PC-3 (cell line): Measurements from ENCODE around the gene TMEM45A. TPM values are rescaled to one million over a fixed set of nuclear protein-coding genes. Genes with fewer than 3 reads are reported as not detected.

Experiments
- ATAC-seq: fragments of 200-7000 bp; cut with Tn5 transposase; 2 replicates; pipeline ENCODE4 v1.9.1; 2020; ENCODE audit warnings: mild to moderate bottlenecking, moderate library complexity
- BruUV-seq: library from RNA; stranded (reverse); fragments of 400-500 nt; replicated peaks from 2 replicates; lab custom pipeline; 2021; lab: Mats Ljungman, UMichigan
- CTCF ChIA-PET: fragments of 300-600 bp; sonication (Branson Sonifier 250); formaldehyde crosslinking; loops from one replicate; lab custom pipeline; 2022; ENCODE audit warnings: antibody characterized with exemption; lab: Charles Lee
- POLR2A ChIA-PET: fragments of 300-600 bp; sonication (Branson Sonifier 250); formaldehyde crosslinking; loops from one replicate; lab custom pipeline; 2022; ENCODE audit warnings: antibody characterized with exemption; ENCODE audit not compliant: unreplicated experiment; lab: Charles Lee
- DNase-seq: peaks from one replicate; pipeline ENCODE4 v3.0.0-alpha.2; 2015
- H2AFZ ChIP-seq: fragments of 300-600 bp; sonication (generic); 2 replicates; pipeline ENCODE4 v1.6.0; 2016; ENCODE audit warnings: antibody characterized with exemption, low read length
- H3F3A ChIP-seq: fragments of 300-600 bp; sonication (generic); one replicate; pipeline ENCODE4 v1.6.0; 2017; ENCODE audit warnings: antibody characterized with exemption, low read length, control low read depth, mild to moderate bottlenecking; ENCODE audit not compliant: unreplicated experiment
- H3K27ac ChIP-seq: fragments of 300-600 bp; sonication (generic); 2 replicates; pipeline ENCODE4 v1.5.1; 2016; ENCODE audit warnings: mild to moderate bottlenecking, low read length
- H3K27me3 ChIP-seq: fragments of 300-600 bp; sonication (generic); 2 replicates; pipeline ENCODE4 v1.6.1; 2016; ENCODE audit warnings: low read length, mixed read lengths
- H3K36me3 ChIP-seq: fragments of 300-600 bp; sonication (generic); 2 replicates; pipeline ENCODE4 v1.6.1; 2016; ENCODE audit warnings: low read depth, mixed run types, low read length, mixed read lengths
- H3K4me1 ChIP-seq: fragments of 300-600 bp; sonication (generic); 2 replicates; pipeline ENCODE4 v1.5.1; 2016; ENCODE audit warnings: low read length; ENCODE audit not compliant: insufficient read depth
- H3K4me2 ChIP-seq: fragments of 300-600 bp; sonication (generic); 2 replicates; pipeline ENCODE4 v1.6.0; 2016; ENCODE audit warnings: low read length
- H3K4me3 ChIP-seq: fragments of 300-600 bp; sonication (generic); 2 replicates; pipeline ENCODE4 v1.5.1; 2016; ENCODE audit warnings: mild to moderate bottlenecking, low read length, mixed read lengths
- H3K79me2 ChIP-seq: fragments of 300-600 bp; sonication (generic); 2 replicates; pipeline ENCODE4 v1.6.1; 2017; ENCODE audit warnings: low read length, mixed read lengths
- H3K9ac ChIP-seq: fragments of 300-600 bp; sonication (generic); 2 replicates; pipeline ENCODE4 v1.6.0; 2016; ENCODE audit warnings: mild to moderate bottlenecking, low read length
- H3K9me2 ChIP-seq: fragments of 300-600 bp; sonication (generic); replicated peaks from 2 replicates; pipeline ENCODE4 v1.6.1; 2016; ENCODE audit warnings: mixed run types, low read length, mixed read lengths
- H3K9me3 ChIP-seq: fragments of 300-600 bp; sonication (generic); 2 replicates; pipeline ENCODE4 v1.6.1; 2016; ENCODE audit warnings: low read length, mixed read lengths
- H4K20me1 ChIP-seq: fragments of 300-600 bp; sonication (generic); 2 replicates; pipeline ENCODE4 v1.6.1; 2016; ENCODE audit warnings: low read length, mixed read lengths
- EZH2 ChIP-seq: fragments of 300-600 bp; sonication (generic); IDR thresholded peaks from one replicate; pipeline ENCODE4 v1.6.1; 2017; ENCODE audit warnings: antibody characterized with exemption, mild to moderate bottlenecking, low read length; ENCODE audit not compliant: unreplicated experiment
- EZH2phosphoT487 ChIP-seq: fragments of 300-600 bp; sonication (generic); IDR thresholded peaks from 2 replicates; pipeline ENCODE4 v1.6.1; 2018; ENCODE audit warnings: mild to moderate bottlenecking, antibody characterized with exemption, low read length, borderline replicate concordance
- intact Hi-C: fragments of 100-400 bp; cut with micrococcal nuclease; formaldehyde crosslinking; loops from 2 replicates; pipeline ENCODE4 v1.9.0; 2023
- total RNA-seq: library from RNA; depleted of rRNA; stranded (reverse); fragments of >200 nt; gene quantifications from 2 replicates; pipeline ENCODE4 v1.2.3, GENCODE V29; 2014
- TF ChIP-seq, protein P1 (sequence below): fragments of 300-600 bp; sonication (generic); conservative IDR thresholded peaks from 2 replicates; pipeline ENCODE4 v1.5.1; 2017; ENCODE audit warnings: antibody characterized with exemption, low read depth, mild to moderate bottlenecking, low read length

TMEM45A gene
- total RNA-seq, 1 experiment from 2014 or later, result 7.6 TPM

DNA sequence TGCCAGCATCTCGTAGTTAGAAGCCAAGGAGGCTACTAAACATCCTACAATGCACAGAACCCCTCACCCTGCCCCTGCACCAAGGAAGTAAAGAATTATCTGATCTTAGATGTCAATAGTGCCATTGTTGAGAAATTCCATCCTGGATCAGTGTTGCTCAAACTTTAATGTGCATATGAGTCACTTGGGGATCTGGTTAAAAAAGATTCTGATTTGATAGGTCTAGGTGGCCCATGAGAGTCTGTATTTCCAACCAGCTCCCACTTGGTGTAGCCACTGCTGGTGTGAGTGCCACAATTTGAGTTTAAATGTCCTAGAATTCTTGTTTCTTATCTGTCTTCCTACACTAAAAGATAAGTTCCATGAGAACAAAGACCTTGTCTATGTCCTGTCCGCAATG is 43.7 kb downstream of the TMEM45A start:
- peak overlapping the region; percentile 29 for H3K4me2 ChIP-seq
- DNase-seq, result peak; percentile 87
- BruUV-seq, result no TSS peak
- H3K27me3 ChIP-seq, result no peaks in the 10 kb centered on the region
- H3K4me1 ChIP-seq, result peaks cover 40% of the 10 kb centered on the region
- ATAC-seq, result peak; percentile 87
- no peak for TF ChIP-seq EZH2phosphoT487
- TF ChIP-seq EZH2, result no peak
- TF ChIP-seq, protein P1, sequence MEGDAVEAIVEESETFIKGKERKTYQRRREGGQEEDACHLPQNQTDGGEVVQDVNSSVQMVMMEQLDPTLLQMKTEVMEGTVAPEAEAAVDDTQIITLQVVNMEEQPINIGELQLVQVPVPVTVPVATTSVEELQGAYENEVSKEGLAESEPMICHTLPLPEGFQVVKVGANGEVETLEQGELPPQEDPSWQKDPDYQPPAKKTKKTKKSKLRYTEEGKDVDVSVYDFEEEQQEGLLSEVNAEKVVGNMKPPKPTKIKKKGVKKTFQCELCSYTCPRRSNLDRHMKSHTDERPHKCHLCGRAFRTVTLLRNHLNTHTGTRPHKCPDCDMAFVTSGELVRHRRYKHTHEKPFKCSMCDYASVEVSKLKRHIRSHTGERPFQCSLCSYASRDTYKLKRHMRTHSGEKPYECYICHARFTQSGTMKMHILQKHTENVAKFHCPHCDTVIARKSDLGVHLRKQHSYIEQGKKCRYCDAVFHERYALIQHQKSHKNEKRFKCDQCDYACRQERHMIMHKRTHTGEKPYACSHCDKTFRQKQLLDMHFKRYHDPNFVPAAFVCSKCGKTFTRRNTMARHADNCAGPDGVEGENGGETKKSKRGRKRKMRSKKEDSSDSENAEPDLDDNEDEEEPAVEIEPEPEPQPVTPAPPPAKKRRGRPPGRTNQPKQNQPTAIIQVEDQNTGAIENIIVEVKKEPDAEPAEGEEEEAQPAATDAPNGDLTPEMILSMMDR, result no peak
- no peak overlapping the region for H2AFZ ChIP-seq
- intact Hi-C loops, result no loop called here
- no peaks in the 10 kb centered on the region for H4K20me1 ChIP-seq
- ChIA-PET POLR2A (no interaction called here), CTCF (no interaction called here)
- no peaks in the 10 kb centered on the region for H3K9me3 ChIP-seq
- no peaks in the 10 kb centered on the region for H3F3A ChIP-seq
- no peaks in the 10 kb centered on the region for H3K36me3 ChIP-seq
- H3K4me3 ChIP-seq, result no peak overlapping the region
- H3K27ac ChIP-seq, result peak overlapping the region; percentile 76
- peak overlapping the region; percentile 34 for H3K9ac ChIP-seq
- H3K79me2 ChIP-seq, result no peaks in the 10 kb centered on the region
- no peaks in the 10 kb centered on the region for H3K9me2 ChIP-seq

DNA sequence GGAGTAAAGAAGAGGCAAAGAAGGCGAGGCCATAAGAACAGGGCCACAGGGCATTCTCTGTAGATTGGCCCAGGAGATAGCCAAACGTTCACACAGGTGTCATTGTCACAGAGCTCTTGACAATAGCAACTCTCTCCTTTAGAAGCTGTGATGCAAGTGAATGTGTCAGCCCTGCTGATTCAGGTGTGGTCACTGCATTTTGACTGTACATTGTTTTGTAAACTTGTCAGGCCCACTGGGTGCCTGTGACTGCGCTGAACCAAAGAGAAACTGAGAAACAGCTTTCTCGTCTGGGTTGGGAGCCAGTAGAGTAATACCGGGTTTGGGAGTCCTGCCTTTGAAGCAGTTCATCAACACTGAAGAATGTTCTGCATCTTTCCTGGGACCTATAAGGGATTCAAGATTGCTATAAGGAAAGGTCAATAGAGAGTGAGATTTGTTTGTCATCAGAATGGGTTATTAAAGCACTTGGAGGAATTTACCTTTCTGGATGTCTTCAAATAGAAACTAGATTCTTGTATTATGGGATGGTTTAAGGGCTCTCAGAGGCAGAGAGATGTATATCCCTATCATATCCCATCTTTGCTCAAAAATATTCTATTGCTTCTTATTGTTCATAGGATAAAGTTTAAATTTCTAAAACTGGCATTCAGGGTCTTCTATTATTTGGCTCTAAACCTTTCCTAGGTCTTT is 45.4 kb downstream of the TMEM45A start:
- CTCF ChIA-PET, result no interaction called here
- peaks cover 49% of the 10 kb centered on the region for H3K4me1 ChIP-seq
- no peaks in the 10 kb centered on the region for H4K20me1 ChIP-seq
- DNase-seq, result peak; percentile 72
- H2AFZ ChIP-seq, result no peak overlapping the region
- H3K36me3 ChIP-seq, result no peaks in the 10 kb centered on the region
- no peak overlapping the region for H3K4me3 ChIP-seq
- POLR2A ChIA-PET, result no interaction called here
- no peaks in the 10 kb centered on the region for H3K9me2 ChIP-seq
- H3K4me2 ChIP-seq, result peak overlapping the region; percentile 37
- H3K9me3 ChIP-seq, result no peaks in the 10 kb centered on the region
- no peaks in the 10 kb centered on the region for H3F3A ChIP-seq
- no TSS peak for BruUV-seq
- no peaks in the 10 kb centered on the region for H3K79me2 ChIP-seq
- peak overlapping the region; percentile 76 for H3K27ac ChIP-seq
- no peaks in the 10 kb centered on the region for H3K27me3 ChIP-seq
- H3K9ac ChIP-seq, result peak overlapping the region; percentile 23; the same call in 1 of the 2 replicates
- no peak for TF ChIP-seq EZH2phosphoT487
- no peak for TF ChIP-seq EZH2
- TF ChIP-seq, protein P1, result no peak
- intact Hi-C loops, result no loop called here
- no peak for ATAC-seq

DNA sequence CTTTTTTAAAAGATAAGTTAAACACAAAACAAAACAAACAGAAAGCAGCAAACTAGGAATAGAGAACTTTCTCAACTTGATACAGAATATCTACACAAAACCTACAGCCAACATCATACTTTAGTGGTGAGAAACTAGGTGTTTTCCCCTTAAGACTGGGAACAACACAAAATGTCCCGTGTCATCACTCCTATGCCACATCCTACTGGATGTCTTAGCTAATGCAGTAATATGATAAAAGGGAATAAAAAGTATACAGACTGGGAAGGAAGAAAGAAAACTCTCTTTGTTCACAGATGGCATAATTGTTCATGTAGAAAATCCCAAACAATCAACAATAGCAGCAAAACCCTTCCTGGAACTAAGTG is 45.9 kb downstream of the TMEM45A start:
- H2AFZ ChIP-seq, result no peak overlapping the region
- H3K27me3 ChIP-seq, result no peaks in the 10 kb centered on the region
- H3K4me2 ChIP-seq, result no peak overlapping the region
- peak overlapping the region; percentile 76 for H3K27ac ChIP-seq
- no peak for TF ChIP-seq EZH2
- DNase-seq (no peak), ATAC-seq (no peak)
- H3K4me3 ChIP-seq, result no peak overlapping the region
- H3K9me2 ChIP-seq, result no peaks in the 10 kb centered on the region
- POLR2A ChIA-PET, result no interaction called here
- CTCF ChIA-PET, result no interaction called here
- no peaks in the 10 kb centered on the region for H3K79me2 ChIP-seq
- intact Hi-C loops, result no loop called here
- no peak overlapping the region; the same call in 1 of the 2 replicates for H3K9ac ChIP-seq
- H3K9me3 ChIP-seq, result no peaks in the 10 kb centered on the region
- no TSS peak for BruUV-seq
- H4K20me1 ChIP-seq, result no peaks in the 10 kb centered on the region
- H3K36me3 ChIP-seq, result no peaks in the 10 kb centered on the region
- peaks cover 49% of the 10 kb centered on the region for H3K4me1 ChIP-seq
- H3F3A ChIP-seq, result no peaks in the 10 kb centered on the region
